GM10248 (cell line): ENCODE measurements around the gene S1PR3.

Experiments
- CTCF ChIA-PET: fragments of 300-600 bp; sonication (Branson Sonifier 250); formaldehyde crosslinking; extraction: SDS; loops from one replicate; lab custom pipeline; 2021; ENCODE audit warnings: antibody characterized with exemption; lab: Yijun Ruan, JAX
- POLR2A ChIA-PET: fragments of 350-650 bp; sonication (Branson Sonifier 250); formaldehyde crosslinking; extraction: SDS; loops from one replicate; lab custom pipeline; 2020; ENCODE audit warnings: antibody characterized with exemption; lab: Yijun Ruan, JAX
- DNase-seq: peaks from one replicate; pipeline ENCODE4 v3.0.0; 2012; ENCODE audit errors: extremely low spot score
- TF ChIP-seq, protein P1 (sequence below): IDR thresholded peaks from 2 replicates; pipeline ENCODE4 v1.5.1; 2012; ENCODE audit warnings: mild to moderate bottlenecking, low read depth; ENCODE audit errors: extremely low read depth, missing control alignments, control extremely low read depth

The S1PR3 gene

DNA sequence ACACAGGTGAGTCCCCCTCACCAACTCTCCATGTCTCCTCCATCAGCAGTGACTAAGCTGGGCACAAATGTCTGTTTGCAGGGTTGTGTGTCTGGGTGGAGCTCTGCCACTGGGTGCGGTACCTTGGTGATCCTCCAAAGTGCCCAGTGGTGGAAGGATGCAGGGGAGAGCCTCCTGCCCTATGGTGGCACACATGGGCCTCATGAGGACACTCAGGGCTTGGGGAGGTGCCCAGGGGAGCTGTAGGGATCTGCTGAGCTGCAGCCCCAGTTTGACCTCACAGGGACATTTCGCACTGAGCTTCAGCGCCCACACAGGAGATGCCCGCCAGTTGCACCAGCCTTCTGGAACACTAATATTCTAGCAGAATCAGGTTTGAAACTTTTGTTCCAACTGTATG lies 29.5 kb downstream of the S1PR3 start:
- no peak for DNase-seq
- ChIA-PET POLR2A (no interaction called here), CTCF (no interaction called here)
- TF ChIP-seq, protein P1, sequence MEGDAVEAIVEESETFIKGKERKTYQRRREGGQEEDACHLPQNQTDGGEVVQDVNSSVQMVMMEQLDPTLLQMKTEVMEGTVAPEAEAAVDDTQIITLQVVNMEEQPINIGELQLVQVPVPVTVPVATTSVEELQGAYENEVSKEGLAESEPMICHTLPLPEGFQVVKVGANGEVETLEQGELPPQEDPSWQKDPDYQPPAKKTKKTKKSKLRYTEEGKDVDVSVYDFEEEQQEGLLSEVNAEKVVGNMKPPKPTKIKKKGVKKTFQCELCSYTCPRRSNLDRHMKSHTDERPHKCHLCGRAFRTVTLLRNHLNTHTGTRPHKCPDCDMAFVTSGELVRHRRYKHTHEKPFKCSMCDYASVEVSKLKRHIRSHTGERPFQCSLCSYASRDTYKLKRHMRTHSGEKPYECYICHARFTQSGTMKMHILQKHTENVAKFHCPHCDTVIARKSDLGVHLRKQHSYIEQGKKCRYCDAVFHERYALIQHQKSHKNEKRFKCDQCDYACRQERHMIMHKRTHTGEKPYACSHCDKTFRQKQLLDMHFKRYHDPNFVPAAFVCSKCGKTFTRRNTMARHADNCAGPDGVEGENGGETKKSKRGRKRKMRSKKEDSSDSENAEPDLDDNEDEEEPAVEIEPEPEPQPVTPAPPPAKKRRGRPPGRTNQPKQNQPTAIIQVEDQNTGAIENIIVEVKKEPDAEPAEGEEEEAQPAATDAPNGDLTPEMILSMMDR = no peak

DNA sequence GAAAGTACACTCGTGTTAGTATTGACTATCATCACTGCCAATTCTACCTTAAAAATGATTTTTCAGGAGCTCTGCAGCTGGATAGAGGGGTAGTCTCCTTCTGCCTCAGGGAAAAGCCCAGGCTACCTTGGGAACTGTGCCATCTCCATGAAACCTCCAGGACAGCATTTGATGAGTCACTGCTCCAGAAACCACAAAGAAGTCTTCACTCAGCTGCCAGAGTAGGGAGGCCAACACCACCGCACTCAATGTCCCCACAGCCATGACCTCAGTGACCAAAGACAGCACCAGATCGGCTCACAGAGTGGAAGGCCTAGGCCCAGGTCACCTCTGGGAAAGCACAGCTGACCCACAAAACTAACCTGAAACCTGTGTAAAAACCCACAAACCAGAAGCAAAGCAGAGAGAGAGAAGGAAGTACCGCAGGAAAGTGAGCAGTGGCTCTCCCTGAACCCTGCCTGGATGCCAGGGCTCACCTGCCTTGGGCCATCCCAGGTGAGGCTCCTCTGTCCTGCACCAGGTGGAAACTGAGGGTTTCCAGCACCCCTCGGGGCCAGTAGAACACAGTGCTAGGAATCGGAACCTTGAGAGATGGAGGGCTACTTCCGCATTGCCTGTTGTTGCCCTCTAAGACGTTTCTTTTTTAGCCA lies 30.0 kb downstream of the S1PR3 start:
- DNase-seq = no peak
- TF ChIP-seq, protein P1 = no peak
- POLR2A ChIA-PET = no interaction called here
- CTCF ChIA-PET = no interaction called here

DNA sequence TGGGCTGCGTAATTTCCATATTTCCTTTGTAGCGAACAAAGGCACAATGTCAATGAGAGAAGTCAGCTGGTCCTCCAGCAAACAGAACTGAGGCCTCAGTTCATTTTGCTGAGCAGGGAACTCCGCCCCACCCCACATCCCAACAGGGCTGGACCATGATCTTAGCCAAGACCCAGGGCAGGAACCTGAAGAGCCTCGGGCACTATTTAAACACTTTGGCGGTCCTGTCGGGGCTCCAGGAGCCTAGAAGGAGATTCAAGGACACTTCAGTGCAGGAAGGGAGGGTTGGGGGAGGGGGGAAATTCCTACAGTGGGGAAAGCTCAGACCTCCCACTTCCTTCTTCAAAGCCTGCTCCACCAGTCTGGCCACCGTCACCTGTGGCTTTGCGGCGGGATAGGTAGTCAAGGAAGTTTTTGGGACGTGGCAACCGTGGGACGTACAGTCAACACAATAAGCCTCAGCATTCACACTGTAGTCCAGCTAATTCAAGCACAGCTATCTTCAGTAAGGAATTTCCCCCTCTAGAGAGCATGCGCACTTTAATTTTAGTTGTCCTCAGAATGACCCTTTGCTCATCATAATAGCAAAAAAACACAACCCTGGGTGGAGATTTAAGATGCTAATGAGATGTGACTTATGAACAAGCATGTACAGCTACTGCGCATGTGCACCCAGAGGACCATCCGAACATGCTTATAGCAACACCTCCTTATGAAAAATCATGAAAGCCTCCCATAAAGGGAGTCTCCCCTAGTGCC lies 30.9 kb downstream of the S1PR3 start:
- TF ChIP-seq, protein P1 = no peak
- ChIA-PET CTCF (interaction anchor here (1.4 kb wide), 1 partner anchor 13 kb away, joined by 3 read pairs; no protein-coding TSS in a partner anchor), POLR2A (no interaction called here)
- no peak for DNase-seq

DNA sequence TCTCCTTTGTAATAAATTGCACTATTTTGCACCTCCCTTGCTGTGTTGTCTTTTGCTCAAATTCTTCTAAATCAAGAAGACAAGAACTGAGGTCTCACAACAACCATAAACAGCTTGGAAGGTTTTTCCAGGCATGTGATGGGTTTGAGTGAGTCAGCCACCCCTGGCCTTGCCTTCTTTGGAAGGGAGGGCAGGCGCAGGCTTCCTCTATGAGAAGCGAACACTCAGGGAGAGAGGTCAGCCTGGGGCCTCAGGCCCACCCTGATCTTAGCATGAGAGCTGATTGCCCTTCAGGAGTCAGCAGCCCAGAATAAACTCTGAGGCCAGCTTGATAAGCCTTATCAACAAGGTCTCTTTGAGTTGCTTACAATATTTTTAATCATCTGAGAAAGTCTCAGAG lies 31.6 kb downstream of the S1PR3 start:
- no peak for DNase-seq
- ChIA-PET POLR2A (no interaction called here), CTCF (interaction anchor here (0.7 to 1.4 kb wide), 2 partner anchors 14 to 425 kb away, joined by 3 read pairs; no protein-coding TSS in a partner anchor)
- TF ChIP-seq, protein P1 = no peak

DNA sequence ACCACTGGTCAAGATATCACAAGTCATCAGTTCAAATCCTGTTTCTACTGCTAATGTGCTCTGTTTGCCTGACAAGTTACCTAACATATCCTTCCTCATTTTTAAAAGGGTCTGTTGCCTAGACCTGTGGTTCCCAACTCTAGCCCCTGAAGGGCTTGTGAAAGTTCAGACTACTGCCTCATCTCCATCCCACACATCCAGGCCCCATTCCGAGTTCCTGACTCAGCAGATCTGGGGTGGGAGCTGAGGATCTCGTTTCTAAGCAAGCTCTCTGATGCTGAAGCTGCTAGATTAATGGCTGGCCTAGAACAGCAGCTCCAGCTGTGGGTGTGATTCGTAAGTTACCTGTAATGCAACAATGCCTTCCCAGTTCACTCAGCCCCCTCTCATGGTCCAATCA lies 32.5 kb downstream of the S1PR3 start:
- DNase-seq = no peak
- CTCF ChIA-PET = interaction anchor here (1.4 kb wide), 1 partner anchor 15 kb away, joined by 3 read pairs; no protein-coding TSS in a partner anchor
- TF ChIP-seq, protein P1 = no peak
- POLR2A ChIA-PET = no interaction called here

DNA sequence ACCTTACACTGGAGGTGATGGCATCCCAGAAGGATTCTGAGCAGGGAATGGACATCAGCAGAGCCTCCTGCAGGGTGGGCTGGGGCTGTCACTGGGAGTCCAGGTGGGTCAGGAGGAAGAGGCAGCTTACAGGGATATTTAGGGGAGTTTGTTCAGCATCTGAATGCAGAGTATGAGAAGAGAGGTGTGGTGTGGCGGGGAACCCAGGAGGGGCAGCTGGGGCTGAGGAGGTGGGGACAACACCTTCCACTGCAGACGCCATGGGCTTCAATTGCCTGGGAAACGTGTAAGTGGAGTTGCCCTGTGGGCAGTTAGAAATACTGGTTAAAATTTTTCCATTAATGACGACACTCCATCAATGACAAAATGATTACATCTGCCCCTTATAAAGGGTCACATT lies 33.5 kb downstream of the S1PR3 start:
- ChIA-PET POLR2A (no interaction called here), CTCF (no interaction called here)
- DNase-seq = no peak
- TF ChIP-seq, protein P1 = no peak
